Measurements from ENCODE around the gene AREL1. TPM values are rescaled to one million over a fixed set of nuclear protein-coding genes. Genes with fewer than 3 reads are reported as not detected.
A peak's percentile ranks its signal among the peaks of the same experiment; 100 is the strongest.

AREL1 gene
- total and polyA plus RNA-seq, 2 donors (not counting 3 experiments of a cell fraction or from before 2014, with no cell fraction given) = 46.4 to 67.2 TPM

DNA sequence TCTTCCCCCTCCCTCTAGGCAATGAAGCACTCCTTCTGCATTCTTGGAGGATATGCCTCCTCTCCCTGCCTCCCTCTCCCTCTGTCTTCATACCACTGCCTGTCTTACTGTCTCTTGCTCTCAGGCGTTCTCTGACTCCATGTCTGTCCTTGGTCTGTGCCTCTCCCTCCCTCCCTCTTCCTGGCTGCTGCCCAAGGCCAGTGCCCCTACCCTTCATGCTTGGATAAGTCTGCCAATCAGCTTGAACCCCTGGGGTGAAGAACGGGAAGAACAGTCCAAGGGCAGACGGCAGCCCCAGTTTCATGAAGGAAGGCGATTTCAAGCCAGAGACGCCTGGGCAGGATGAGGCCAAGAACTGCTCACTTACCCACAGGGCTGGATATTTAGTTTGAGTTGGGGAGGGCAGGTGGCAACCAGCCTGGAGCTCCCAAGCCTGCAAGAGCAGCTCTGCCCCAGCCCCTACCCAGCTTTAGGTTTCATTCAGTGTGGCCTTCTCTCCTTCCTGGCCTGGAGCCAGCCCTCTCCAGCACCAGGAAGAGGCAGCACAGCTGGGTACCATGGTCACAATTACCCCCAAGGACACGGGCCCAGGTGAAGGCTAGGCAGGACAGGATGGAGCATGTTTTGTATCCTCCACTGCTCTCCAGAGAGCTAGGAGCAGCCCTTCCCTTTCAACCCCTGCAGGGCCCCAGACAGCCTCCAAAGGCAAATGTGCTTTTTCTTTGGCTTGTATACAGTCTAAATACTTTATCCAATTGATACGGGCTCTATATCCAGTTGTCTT lies 65.0 kb downstream of the AREL1 start:
- H3K4me3 ChIP-seq (replicated peaks in 1 of 3; ENCODE audit: insufficient read depth in 1 of 3, low read depth in 1 of 3, low read length in 3 of 3) = no peak overlapping the region
- ChIA-PET POLR2A (interaction anchor here (0.6 to 1.5 kb wide), 4 partner anchors 9 to 31 kb away, joined by 3 to 5 read pairs (median 4); no protein-coding TSS in a partner anchor), CTCF (interaction anchor here (0.8 to 4.1 kb wide), 10 partner anchors 10 to 39 kb away, joined by 3 to 33 read pairs (median 8); partner anchors contain the start of gene LTBP2)
- H2AFZ ChIP-seq (ENCODE audit: low read depth, low read length) = no peak overlapping the region
- H3K27me3 ChIP-seq (ENCODE audit: control insufficient read depth in 2 of 2, insufficient read depth in 2 of 2, low read length in 2 of 2) = no peaks in the 10 kb centered on the region
- FAIRE-seq (peak; percentile 69), DNase-seq (ENCODE audit: low read depth, low spot score) (peak; percentile 29)
- no peaks in the 10 kb centered on the region for H3K79me2 ChIP-seq (ENCODE audit: control insufficient read depth, insufficient read depth, low read length)
- no peaks in the 10 kb centered on the region for H3K9me1 ChIP-seq (replicated peaks; ENCODE audit: control insufficient read depth, extremely low read depth, insufficient read depth, low read length)
- TF ChIP-seq, protein P1, sequence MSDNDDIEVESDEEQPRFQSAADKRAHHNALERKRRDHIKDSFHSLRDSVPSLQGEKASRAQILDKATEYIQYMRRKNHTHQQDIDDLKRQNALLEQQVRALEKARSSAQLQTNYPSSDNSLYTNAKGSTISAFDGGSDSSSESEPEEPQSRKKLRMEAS (IDR thresholded peaks at IDR 0.05; ENCODE audit: insufficient read depth, insufficient read length) = no peak
- TF ChIP-seq CTCF (IDR thresholded peaks at IDR 0.05; ENCODE audit: extremely low read depth in 1 of 2, insufficient read depth in 1 of 2, low read depth in 1 of 2, low read length in 2 of 2) (no peak), MYC (IDR thresholded peaks at IDR 0.05; ENCODE audit: low read depth, low read length) (no peak), EZH2 (IDR thresholded peaks at IDR 0.05; ENCODE audit: borderline replicate concordance, low read depth, low read length, severe bottlenecking) (no peak), FOS (IDR thresholded peaks at IDR 0.05; ENCODE audit: borderline replicate concordance, insufficient read depth, low read length) (no peak), GATA2 (IDR thresholded peaks at IDR 0.05; ENCODE audit: insufficient read depth, insufficient read length, low read depth, low read length) (no peak)
- no peak overlapping the region for H3K9ac ChIP-seq (replicated peaks; ENCODE audit: extremely low read depth, insufficient read depth, low read length)
- H4K20me1 ChIP-seq (replicated peaks; ENCODE audit: control insufficient read depth, extremely low read depth, insufficient read depth, low read length) = no peaks in the 10 kb centered on the region
- H3K9me3 ChIP-seq (replicated peaks; ENCODE audit: control insufficient read depth, insufficient read depth, low read length) = no peaks in the 10 kb centered on the region
- H3K4me2 ChIP-seq (ENCODE audit: insufficient read depth, low read length) = no peak overlapping the region
- intact Hi-C loops (cut with micrococcal nuclease) = loop anchor here (2.0 kb wide), 1 partner anchor 27 kb away; no protein-coding TSS in a partner anchor
- H3K36me3 ChIP-seq (ENCODE audit: control insufficient read depth in 2 of 2, extremely low read depth in 1 of 2, insufficient read depth in 2 of 2, low read length in 2 of 2) = no peaks in the 10 kb centered on the region
- dilution Hi-C loops (cut with MboI; ENCODE audit: extremely low pct_ligation_motif_present, low sequenced_read_pairs) = no loop called here
- H3K4me1 ChIP-seq (ENCODE audit: control insufficient read depth, extremely low read depth, insufficient read depth, low read length) = peaks cover 29% of the 10 kb centered on the region
- H3K27ac ChIP-seq (ENCODE audit: insufficient read depth, low read depth, low read length) = no peak overlapping the region
- no TSS peak for BruUV-seq (replicated peaks)
